Suprapubic skin (tissue), 4 donors: ENCODE data around the gene CSPG5. TPM values are rescaled to one million over a fixed set of nuclear protein-coding genes. Genes with fewer than 3 reads are reported as not detected.

ENCODE experiments used
- DNase-seq, 2 donors: peaks; one replicate each; pipeline ENCODE4 v3.0.0-alpha.2; 2019; ENCODE audit warnings: low spot score in 2 of 2
- H3K27ac ChIP-seq: fragments of 200-600 bp; sonication (generic); one replicate; pipeline ENCODE4 v1.5.1; 2019
- H3K27me3 ChIP-seq: fragments of 200-600 bp; sonication (generic); one replicate; pipeline ENCODE4 v1.5.1; 2019
- H3K36me3 ChIP-seq: fragments of 200-600 bp; sonication (generic); one replicate; pipeline ENCODE4 v1.5.1; 2019
- H3K4me1 ChIP-seq: fragments of 200-600 bp; sonication (generic); one replicate; pipeline ENCODE4 v1.5.1; 2019
- H3K4me3 ChIP-seq: fragments of 200-600 bp; sonication (generic); one replicate; pipeline ENCODE4 v1.5.1; 2019; ENCODE audit warnings: mild to moderate bottlenecking
- H3K9me3 ChIP-seq: fragments of 200-600 bp; sonication (generic); one replicate; pipeline ENCODE4 v1.5.1; 2019
- EP300 ChIP-seq: sonication (generic); formaldehyde crosslinking; IDR thresholded peaks from one replicate; pipeline ENCODE4 v1.6.1; 2017; ENCODE audit warnings: antibody characterized with exemption
- POLR2A ChIP-seq, 2 donors: fragments of 450-650 bp; IDR thresholded peaks; one replicate each; pipeline ENCODE4 v1.6.1; 2017; ENCODE audit warnings: antibody characterized with exemption in 2 of 2, mild to moderate bottlenecking in 2 of 2, moderate library complexity in 2 of 2
- POLR2AphosphoS5 ChIP-seq, 3 donors: sonication (generic); formaldehyde crosslinking; IDR thresholded peaks; one replicate each; pipeline ENCODE4 v1.6.1; 2017; ENCODE audit warnings: antibody characterized with exemption in 3 of 3
- WGBS: methylation state at CpG from one replicate; pipeline ENCODE4 v1.1.5; 2018; 5-methylcytosine and 5-hydroxymethylcytosine counted together
- total RNA-seq, 4 donors: library from RNA; depleted of rRNA; stranded (reverse); fragments of >200 nt; gene quantifications; one replicate each; pipeline ENCODE4 v1.1.0, GENCODE V29; 2016
- TF ChIP-seq, protein P1 (sequence below), 2 donors: fragments of 200-600 bp in 1 of 2; fragments of 450-650 bp in 1 of 2; sonication (generic) in 1 of 2; IDR thresholded peaks; one replicate each; pipeline ENCODE4 v1.5.1; 2016 to 2019; ENCODE audit warnings: antibody characterized with exemption in 2 of 2, mild to moderate bottlenecking in 1 of 2, moderate library complexity in 1 of 2

CSPG5 gene
- total RNA-seq, 4 donors from 2014 or later: 2.3 to 2.7 (median 2.4) TPM; not detected in 1

DNA sequence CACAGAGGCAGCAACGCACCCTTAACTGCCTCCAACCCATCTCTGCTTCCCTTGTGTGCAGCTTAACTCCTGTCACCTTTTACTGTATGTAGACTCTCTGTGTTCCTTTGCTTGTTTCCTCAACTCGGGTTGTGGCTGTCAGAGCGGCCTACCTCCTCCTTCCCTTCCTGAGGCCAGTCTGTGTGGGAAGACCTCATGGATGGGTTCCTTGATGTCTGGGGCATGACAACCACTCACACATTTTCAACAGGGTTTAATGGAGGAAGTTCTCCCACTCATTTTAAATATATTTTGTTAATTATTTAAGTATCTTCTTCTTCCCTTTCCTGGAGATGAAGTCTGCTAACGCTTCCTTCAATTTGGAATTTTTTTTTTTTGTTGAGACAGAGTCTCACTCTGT lies 1.8 kb upstream of the CSPG5 start:
- WGBS: 76% methylated on average over 4 of the region's 4 CpGs

DNA sequence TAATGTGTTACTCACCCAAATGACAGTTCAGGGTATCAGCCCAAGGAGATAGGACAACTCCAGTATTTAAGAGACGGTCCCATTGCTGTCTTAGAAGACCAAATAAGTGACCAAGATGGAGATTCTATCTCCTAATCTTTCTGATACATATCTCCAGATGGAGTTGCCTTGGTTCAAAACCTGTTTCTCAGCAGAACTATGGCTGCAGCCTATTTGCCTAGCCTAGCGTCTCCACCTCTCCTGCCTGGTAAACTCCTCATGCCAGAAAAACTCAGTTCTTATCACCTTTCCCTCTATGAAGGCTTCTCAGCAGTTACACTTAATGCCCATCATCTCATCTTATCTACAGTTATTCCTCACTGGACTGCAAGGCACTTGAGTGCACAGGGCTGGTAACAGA lies 1.2 kb upstream of the CSPG5 start:
- H3K9me3 ChIP-seq: no peaks in the 10 kb centered on the region
- H3K4me3 ChIP-seq: no peak overlapping the region
- 88% methylated on average over 2 of the region's 2 CpGs for WGBS
- no peak for DNase-seq
- H3K4me1 ChIP-seq: peaks cover 19% of the 10 kb centered on the region
- TF ChIP-seq, protein P1, sequence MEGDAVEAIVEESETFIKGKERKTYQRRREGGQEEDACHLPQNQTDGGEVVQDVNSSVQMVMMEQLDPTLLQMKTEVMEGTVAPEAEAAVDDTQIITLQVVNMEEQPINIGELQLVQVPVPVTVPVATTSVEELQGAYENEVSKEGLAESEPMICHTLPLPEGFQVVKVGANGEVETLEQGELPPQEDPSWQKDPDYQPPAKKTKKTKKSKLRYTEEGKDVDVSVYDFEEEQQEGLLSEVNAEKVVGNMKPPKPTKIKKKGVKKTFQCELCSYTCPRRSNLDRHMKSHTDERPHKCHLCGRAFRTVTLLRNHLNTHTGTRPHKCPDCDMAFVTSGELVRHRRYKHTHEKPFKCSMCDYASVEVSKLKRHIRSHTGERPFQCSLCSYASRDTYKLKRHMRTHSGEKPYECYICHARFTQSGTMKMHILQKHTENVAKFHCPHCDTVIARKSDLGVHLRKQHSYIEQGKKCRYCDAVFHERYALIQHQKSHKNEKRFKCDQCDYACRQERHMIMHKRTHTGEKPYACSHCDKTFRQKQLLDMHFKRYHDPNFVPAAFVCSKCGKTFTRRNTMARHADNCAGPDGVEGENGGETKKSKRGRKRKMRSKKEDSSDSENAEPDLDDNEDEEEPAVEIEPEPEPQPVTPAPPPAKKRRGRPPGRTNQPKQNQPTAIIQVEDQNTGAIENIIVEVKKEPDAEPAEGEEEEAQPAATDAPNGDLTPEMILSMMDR (IDR thresholded peaks at IDR 0.05): no peak
- TF ChIP-seq POLR2AphosphoS5 (IDR thresholded peaks at IDR 0.05) (no peak), POLR2A (IDR thresholded peaks at IDR 0.05) (no peak), EP300 (no peak)
- peaks cover 3% of the 10 kb centered on the region for H3K36me3 ChIP-seq
- peaks cover 27% of the 10 kb centered on the region for H3K27me3 ChIP-seq
- no peak overlapping the region for H3K27ac ChIP-seq

More for the DNA sequence above, 1.8 kb upstream of the CSPG5 start:
- Histone ChIP-seq H3K4me3 (no peak overlapping the region), H3K27ac (no peak overlapping the region), H3K27me3 (peaks cover 27% of the 10 kb centered on the region), H3K4me1 (peaks cover 19% of the 10 kb centered on the region), H3K36me3 (peaks cover 8% of the 10 kb centered on the region), H3K9me3 (no peaks in the 10 kb centered on the region)
- no peak for DNase-seq
- TF ChIP-seq, protein P1 (IDR thresholded peaks at IDR 0.05): no peak
- no peak for TF ChIP-seq EP300

DNA sequence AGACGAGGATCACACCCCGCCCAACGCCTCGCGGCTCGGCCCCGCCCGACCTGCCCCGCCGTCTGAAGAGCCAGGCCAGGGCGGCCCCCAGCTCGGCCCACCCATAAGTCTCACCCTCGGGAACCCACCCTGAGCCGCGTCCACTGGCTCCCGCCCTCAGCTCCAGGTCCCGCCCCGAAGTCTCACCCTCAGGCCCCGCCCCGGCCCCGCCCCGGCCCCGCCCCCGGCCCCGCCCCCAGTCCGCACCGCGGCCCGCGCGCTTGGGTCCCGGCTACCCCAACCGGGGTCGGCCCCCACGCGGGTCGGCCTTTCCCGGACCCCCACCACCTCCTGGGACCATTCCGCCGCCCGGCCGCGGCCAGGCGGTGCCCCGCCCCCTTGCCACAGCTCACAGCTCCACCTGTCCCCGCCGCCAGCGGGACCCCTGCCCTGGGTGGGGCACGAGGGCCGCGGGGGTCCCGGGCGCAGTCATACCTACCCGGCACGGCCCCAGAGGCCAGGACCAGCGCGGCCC lies 489 bp downstream of the CSPG5 start:
- no peak for DNase-seq
- no peaks in the 10 kb centered on the region for H3K9me3 ChIP-seq
- WGBS: 0% methylated on average over 4 of the region's 57 CpGs

DNA sequence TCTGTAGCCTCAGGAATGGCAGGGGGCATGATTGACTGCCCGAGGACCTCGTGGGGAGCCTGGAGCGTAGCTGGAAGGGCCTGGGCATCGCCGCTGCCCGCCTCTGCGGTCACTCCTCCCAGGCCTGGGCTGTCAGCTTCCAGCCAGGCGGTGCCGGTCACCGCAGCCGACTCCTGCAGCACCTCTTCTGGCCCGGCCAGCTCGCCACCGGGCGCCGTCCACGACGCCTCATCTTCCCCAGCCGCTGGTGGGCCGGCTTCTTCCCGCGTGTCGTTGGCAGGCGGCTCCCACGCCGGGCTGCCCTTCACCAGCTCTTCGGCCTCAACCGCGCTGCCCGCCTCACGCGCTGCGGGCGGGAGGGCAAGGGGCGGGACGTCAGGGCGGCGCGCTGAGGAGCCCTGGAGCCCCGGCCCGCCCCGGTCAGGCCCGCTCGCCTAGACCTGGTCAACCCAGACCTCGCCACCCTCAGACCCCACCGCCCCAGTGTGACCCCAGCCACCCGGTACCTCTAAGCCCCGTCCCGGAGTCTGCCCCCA lies 1.0 kb downstream of the CSPG5 start:
- Histone ChIP-seq H3K27me3 (peaks cover 27% of the 10 kb centered on the region), H3K36me3 (no peaks in the 10 kb centered on the region), H3K4me3 (peak overlapping the region; percentile 67), H3K4me1 (peaks cover 19% of the 10 kb centered on the region), H3K9me3 (no peaks in the 10 kb centered on the region), H3K27ac (no peak overlapping the region)
- under 1% methylated on average over 21 of the region's 49 CpGs for WGBS
- TF ChIP-seq, protein P1 (IDR thresholded peaks at IDR 0.05): no peak
- no peak for TF ChIP-seq POLR2AphosphoS5 (IDR thresholded peaks at IDR 0.05)
- no peak for TF ChIP-seq EP300
- no peak for TF ChIP-seq POLR2A (IDR thresholded peaks at IDR 0.05)
- peak in 1 of 2 donors; percentile 67 for DNase-seq

More for the DNA sequence above, 489 bp downstream of the CSPG5 start:
- TF ChIP-seq, protein P1 (IDR thresholded peaks at IDR 0.05): no peak
- no peak for TF ChIP-seq EP300
- TF ChIP-seq POLR2A (IDR thresholded peaks at IDR 0.05): no peak
- TF ChIP-seq POLR2AphosphoS5 (IDR thresholded peaks at IDR 0.05): no peak
- Histone ChIP-seq H3K27ac (no peak overlapping the region), H3K4me3 (peak overlapping the region; percentile 67), H3K36me3 (no peaks in the 10 kb centered on the region), H3K27me3 (peaks cover 27% of the 10 kb centered on the region), H3K4me1 (peaks cover 19% of the 10 kb centered on the region)

DNA sequence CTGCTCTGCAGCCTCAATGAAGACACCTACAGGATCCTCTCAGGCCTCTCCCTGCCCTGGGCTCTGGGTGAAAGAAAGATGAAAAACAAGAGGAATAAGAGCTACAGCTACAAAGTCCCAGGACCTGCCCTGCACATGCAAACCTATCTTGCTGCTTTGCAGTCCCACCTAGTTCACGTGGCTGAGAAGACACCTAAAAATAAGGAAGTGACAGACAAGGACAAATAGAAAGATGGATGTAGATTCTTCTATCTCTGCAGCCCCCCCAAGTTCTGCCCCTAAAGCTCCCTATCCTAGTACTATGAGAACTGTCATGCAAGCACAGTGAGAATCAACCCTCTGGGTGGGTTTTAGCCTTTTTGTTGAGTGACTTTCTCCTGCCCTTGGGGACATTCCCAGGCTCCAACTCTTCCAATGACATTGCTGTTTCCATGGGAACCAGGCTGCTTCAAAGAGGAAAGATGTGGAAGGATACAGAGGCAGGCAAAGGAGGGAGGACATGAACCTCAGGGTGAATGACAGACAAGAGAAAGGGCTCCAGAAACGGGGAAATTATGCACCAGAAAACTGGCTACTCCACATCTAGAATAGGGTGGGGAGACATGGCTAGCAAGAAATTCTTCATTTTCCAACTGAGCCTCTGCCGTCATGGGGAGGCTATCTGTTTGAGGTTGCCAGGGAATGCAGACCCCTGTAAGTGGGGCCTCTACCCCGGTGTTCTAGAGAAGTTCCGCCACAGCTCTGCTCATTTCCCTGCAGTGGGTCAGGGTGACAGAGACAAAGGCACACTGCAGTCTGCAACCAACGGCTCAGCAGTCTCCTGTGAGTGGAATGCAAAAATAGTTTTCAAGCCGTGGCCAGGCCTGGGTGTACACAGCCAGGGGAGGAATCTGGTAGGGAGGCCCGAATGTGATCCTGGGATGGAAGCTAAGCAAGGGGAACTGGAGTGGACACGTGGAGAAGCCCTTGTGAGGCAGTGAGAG lies 5.2 kb downstream of the CSPG5 start:
- Histone ChIP-seq H3K4me3 (no peak overlapping the region), H3K27me3 (peaks cover 13% of the 10 kb centered on the region), H3K4me1 (peaks cover 13% of the 10 kb centered on the region), H3K36me3 (no peaks in the 10 kb centered on the region), H3K9me3 (no peaks in the 10 kb centered on the region), H3K27ac (no peak overlapping the region)
- no peak for DNase-seq
- TF ChIP-seq, protein P1 (IDR thresholded peaks at IDR 0.05): no peak
- TF ChIP-seq POLR2AphosphoS5 (IDR thresholded peaks at IDR 0.05): no peak
- no peak for TF ChIP-seq POLR2A (IDR thresholded peaks at IDR 0.05)
- no peak for TF ChIP-seq EP300
- WGBS: 71% methylated on average over 9 of the region's 9 CpGs
